ENCODE results near the gene PI16. TPM values are rescaled to one million over a fixed set of nuclear protein-coding genes. Genes with fewer than 3 reads are reported as not detected.

The PI16 gene
- total RNA-seq, 1 experiment from 2014 or later, result 0.07 TPM

GRCh38 chr6:36934901-36935300 lies 19.6 kb upstream of the PI16 start:
- Histone ChIP-seq H3F3A (ENCODE audit: low read length, unreplicated experiment) (no peaks in the 10 kb centered on the region), H3K4me3 (ENCODE audit: low read length) (no peak overlapping the region), H3K79me2 (ENCODE audit: low read length) (no peaks in the 10 kb centered on the region), H3K4me1 (ENCODE audit: insufficient read depth, low read length) (peaks cover 14% of the 10 kb centered on the region), H2AFZ (ENCODE audit: low read length) (no peak overlapping the region), H3K27me3 (ENCODE audit: low read length) (no peaks in the 10 kb centered on the region), H3K9me2 (replicated peaks; ENCODE audit: low read length) (no peaks in the 10 kb centered on the region), H3K9ac (ENCODE audit: low read length) (no peak overlapping the region), H3K4me2 (ENCODE audit: low read length) (no peak overlapping the region), H3K27ac (ENCODE audit: low read length) (no peak overlapping the region), H4K20me1 (ENCODE audit: low read length) (no peaks in the 10 kb centered on the region), H3K36me3 (ENCODE audit: low read depth, low read length) (no peaks in the 10 kb centered on the region), H3K9me3 (ENCODE audit: low read length) (no peaks in the 10 kb centered on the region)
- CTCF ChIA-PET, result no interaction called here
- no peak for TF ChIP-seq EZH2phosphoT487 (IDR thresholded peaks at IDR 0.05; ENCODE audit: borderline replicate concordance, low read length)
- TF ChIP-seq EZH2 (IDR thresholded peaks at IDR 0.05; ENCODE audit: low read length, unreplicated experiment), result no peak
- TF ChIP-seq CTCF (conservative IDR thresholded peaks at IDR 0.05; ENCODE audit: low read depth, low read length), result no peak
- no TSS peak for BruUV-seq (replicated peaks)
- ATAC-seq (no peak), DNase-seq (no peak)
- POLR2A ChIA-PET (ENCODE audit: unreplicated experiment), result no interaction called here
- intact Hi-C loops (cut with micrococcal nuclease), result no loop called here

GRCh38 chr6:36936824-36937223 lies 17.7 kb upstream of the PI16 start:
- Histone ChIP-seq H3F3A (ENCODE audit: low read length, unreplicated experiment) (no peaks in the 10 kb centered on the region), H3K9ac (ENCODE audit: low read length) (no peak overlapping the region), H3K4me3 (ENCODE audit: low read length) (no peak overlapping the region), H3K36me3 (ENCODE audit: low read depth, low read length) (no peaks in the 10 kb centered on the region), H3K9me2 (replicated peaks; ENCODE audit: low read length) (no peaks in the 10 kb centered on the region), H3K4me1 (ENCODE audit: insufficient read depth, low read length) (peaks cover 12% of the 10 kb centered on the region), H3K9me3 (ENCODE audit: low read length) (no peaks in the 10 kb centered on the region), H2AFZ (ENCODE audit: low read length) (no peak overlapping the region), H3K79me2 (ENCODE audit: low read length) (no peaks in the 10 kb centered on the region), H3K27me3 (ENCODE audit: low read length) (no peaks in the 10 kb centered on the region), H3K27ac (ENCODE audit: low read length) (no peak overlapping the region), H4K20me1 (ENCODE audit: low read length) (no peaks in the 10 kb centered on the region), H3K4me2 (ENCODE audit: low read length) (no peak overlapping the region)
- intact Hi-C loops (cut with micrococcal nuclease), result no loop called here
- no peak for DNase-seq
- TF ChIP-seq EZH2 (IDR thresholded peaks at IDR 0.05; ENCODE audit: low read length, unreplicated experiment) (no peak), EZH2phosphoT487 (IDR thresholded peaks at IDR 0.05; ENCODE audit: borderline replicate concordance, low read length) (no peak), CTCF (conservative IDR thresholded peaks at IDR 0.05; ENCODE audit: low read depth, low read length) (no peak)
- BruUV-seq (replicated peaks), result no TSS peak
- ChIA-PET CTCF (no interaction called here), POLR2A (ENCODE audit: unreplicated experiment) (no interaction called here)
- ATAC-seq, result no peak

GRCh38 chr6:36937896-36938295 lies 16.6 kb upstream of the PI16 start:
- ChIA-PET CTCF (no interaction called here), POLR2A (ENCODE audit: unreplicated experiment) (interaction anchor here (0.7 kb wide), 1 partner anchor 155 kb away, joined by 3 read pairs; no protein-coding TSS in a partner anchor)
- H3K4me3 ChIP-seq (ENCODE audit: low read length), result no peak overlapping the region
- BruUV-seq (replicated peaks), result no TSS peak
- intact Hi-C loops (cut with micrococcal nuclease), result no loop called here
- no peaks in the 10 kb centered on the region for H3K9me2 ChIP-seq (replicated peaks; ENCODE audit: low read length)
- H3F3A ChIP-seq (ENCODE audit: low read length, unreplicated experiment), result no peaks in the 10 kb centered on the region
- no peaks in the 10 kb centered on the region for H4K20me1 ChIP-seq (ENCODE audit: low read length)
- DNase-seq (no peak), ATAC-seq (no peak)
- no peak overlapping the region for H3K27ac ChIP-seq (ENCODE audit: low read length)
- no peaks in the 10 kb centered on the region for H3K9me3 ChIP-seq (ENCODE audit: low read length)
- H2AFZ ChIP-seq (ENCODE audit: low read length), result no peak overlapping the region
- H3K4me2 ChIP-seq (ENCODE audit: low read length), result no peak overlapping the region
- no peak overlapping the region for H3K9ac ChIP-seq (ENCODE audit: low read length)
- peaks cover 10% of the 10 kb centered on the region for H3K4me1 ChIP-seq (ENCODE audit: insufficient read depth, low read length)
- no peaks in the 10 kb centered on the region for H3K27me3 ChIP-seq (ENCODE audit: low read length)
- TF ChIP-seq CTCF (conservative IDR thresholded peaks at IDR 0.05; ENCODE audit: low read depth, low read length), result no peak
- TF ChIP-seq EZH2 (IDR thresholded peaks at IDR 0.05; ENCODE audit: low read length, unreplicated experiment), result no peak
- TF ChIP-seq EZH2phosphoT487 (IDR thresholded peaks at IDR 0.05; ENCODE audit: borderline replicate concordance, low read length), result no peak
- no peaks in the 10 kb centered on the region for H3K36me3 ChIP-seq (ENCODE audit: low read depth, low read length)
- no peaks in the 10 kb centered on the region for H3K79me2 ChIP-seq (ENCODE audit: low read length)

Data from PC-3 (cell line).